C1 segment of cervical spinal cord (tissue), 14 donors: ENCODE results near the gene MRPS24.
"Not testable (repeated sequence)": the region's sequence is repeated elsewhere in the genome, so short reads cannot be mapped to it uniquely, and the experiment has no call there.

Experiments
- DNase-seq, 14 donors: peaks; one replicate each; lab custom pipeline; 2025; lab: John Stamatoyannopoulos, UW

The MRPS24 gene

GRCh38 chr7:43838201-43838658 is 31.1 kb downstream of the MRPS24 start:
- peak in 1 of 14 donors; percentile 2 for DNase-seq

GRCh38 chr7:43834463-43835251 is 34.7 kb downstream of the MRPS24 start:
- DNase-seq = no peak

DNA sequence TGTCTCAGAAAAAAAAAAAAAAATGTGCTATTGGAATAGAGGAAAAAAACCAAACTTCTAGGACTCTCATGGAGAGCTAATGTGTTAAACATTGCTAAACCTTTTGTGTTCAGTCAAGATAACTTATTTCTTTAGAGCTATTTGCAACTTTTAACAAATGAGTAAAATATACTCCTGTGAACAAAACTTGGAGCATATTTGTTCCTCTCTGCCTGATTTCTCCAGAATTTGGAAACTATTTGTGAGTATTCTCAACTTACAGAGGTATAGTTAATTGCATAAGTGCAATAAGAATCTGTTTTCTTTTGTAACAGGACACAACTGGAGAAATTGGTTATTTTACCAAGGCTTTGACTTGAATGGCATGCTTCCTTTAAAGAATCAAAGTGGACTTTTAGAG is 38.4 kb downstream of the MRPS24 start:
- not testable (repeated sequence) for DNase-seq

DNA sequence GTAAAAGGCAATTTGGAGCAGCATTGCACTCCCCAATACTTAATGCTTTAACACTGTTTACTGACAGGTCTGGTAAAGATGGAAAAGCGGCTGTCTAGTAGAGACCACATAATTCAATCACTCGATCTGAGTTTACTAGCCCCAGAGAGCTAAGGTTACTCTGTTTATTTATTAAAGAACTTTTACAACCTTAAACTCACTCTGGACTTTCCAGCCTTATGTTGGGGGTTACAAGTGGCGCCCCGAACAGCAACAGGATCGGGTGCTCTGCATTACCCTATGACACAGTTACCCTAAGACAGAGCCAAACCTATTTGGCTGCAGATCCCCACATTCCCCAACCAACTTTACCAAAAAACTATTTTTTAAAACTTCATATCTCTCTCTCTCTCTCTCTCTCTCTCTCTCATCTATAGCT is 43.9 kb downstream of the MRPS24 start:
- no peak for DNase-seq

DNA sequence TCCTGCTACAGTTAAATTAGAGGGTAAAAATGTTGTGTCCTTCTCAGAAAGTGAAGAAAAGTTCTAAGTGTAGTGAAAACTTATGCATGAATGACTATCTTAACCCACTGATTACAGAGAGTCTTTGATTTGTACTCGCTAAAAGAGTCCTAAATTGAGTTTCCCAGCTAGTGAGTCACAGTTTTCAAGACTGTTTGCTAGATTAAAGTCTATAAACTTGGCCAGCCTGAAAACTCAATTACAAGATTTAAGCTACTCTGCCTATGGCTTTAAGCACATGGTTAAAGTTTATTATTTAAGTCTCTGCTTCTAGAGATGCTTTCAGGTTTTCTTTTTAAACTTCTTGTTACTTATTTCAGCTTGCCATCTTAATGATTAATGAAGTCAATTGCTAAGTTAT is 44.4 kb downstream of the MRPS24 start:
- DNase-seq = no peak

- DNase-seq = not testable (repeated sequence)
These were observed 44.8 kb downstream of the MRPS24 start for GRCh38 chr7:43824513-43824912.

DNA sequence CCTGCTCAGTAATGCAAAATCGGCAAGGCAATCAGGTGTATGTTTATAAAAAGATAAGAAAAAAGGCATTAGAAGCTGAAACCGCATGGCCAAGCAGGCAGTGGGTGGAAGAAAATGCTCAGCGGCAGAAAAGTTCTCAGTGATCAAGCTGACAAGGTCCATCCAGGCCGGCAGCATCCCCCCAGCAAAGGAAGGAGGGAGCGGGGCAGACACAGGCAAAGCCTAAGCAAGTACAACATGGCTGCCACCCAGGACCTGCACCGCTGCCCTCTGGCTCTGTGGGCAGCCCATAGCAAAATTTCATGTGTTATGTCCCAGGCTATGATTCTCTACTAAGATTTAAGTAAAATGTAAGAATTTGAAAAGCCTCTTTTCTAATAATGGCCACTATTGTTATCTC is 45.4 kb downstream of the MRPS24 start:
- DNase-seq = no peak

DNA sequence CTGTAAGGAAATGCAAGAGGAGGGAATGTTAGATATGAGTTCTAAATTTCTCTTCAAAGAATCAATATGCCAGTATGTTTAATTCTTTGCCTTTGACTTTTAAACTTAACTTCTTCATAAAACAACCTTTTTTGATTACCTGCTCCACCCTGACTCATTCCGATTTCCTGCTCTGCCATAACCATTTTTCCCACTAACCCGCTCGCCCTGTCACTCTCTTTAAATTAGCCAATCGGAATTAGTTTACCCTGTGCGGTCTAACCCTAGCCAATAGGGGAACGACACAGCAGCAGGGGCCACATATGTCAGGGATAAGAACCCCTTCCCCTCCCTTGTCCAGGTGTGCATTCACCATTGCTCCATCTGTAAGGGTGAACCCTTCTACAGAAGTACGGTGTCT is 45.9 kb downstream of the MRPS24 start:
- not testable (repeated sequence) for DNase-seq
